Choroid plexus epithelial cell (primary cell): ENCODE measurements around the gene ATP23.

Experiments used
- DNase-seq: peaks from one replicate; pipeline ENCODE4 v3.0.0-alpha.2; 2010; ENCODE audit warnings: low read depth
- H3K4me3 ChIP-seq: 2 replicates; pipeline ENCODE4 v1.5.1; 2011; ENCODE audit warnings: low read depth, mild to moderate bottlenecking, control low read depth, low read length, moderate library complexity
- CTCF ChIP-seq: conservative IDR thresholded peaks from 2 replicates; pipeline ENCODE4 v1.5.1; 2011; ENCODE audit warnings: low read depth, mild to moderate bottlenecking, control low read depth, inconsistent platforms, low read length, moderate library complexity

The ATP23 gene

DNA sequence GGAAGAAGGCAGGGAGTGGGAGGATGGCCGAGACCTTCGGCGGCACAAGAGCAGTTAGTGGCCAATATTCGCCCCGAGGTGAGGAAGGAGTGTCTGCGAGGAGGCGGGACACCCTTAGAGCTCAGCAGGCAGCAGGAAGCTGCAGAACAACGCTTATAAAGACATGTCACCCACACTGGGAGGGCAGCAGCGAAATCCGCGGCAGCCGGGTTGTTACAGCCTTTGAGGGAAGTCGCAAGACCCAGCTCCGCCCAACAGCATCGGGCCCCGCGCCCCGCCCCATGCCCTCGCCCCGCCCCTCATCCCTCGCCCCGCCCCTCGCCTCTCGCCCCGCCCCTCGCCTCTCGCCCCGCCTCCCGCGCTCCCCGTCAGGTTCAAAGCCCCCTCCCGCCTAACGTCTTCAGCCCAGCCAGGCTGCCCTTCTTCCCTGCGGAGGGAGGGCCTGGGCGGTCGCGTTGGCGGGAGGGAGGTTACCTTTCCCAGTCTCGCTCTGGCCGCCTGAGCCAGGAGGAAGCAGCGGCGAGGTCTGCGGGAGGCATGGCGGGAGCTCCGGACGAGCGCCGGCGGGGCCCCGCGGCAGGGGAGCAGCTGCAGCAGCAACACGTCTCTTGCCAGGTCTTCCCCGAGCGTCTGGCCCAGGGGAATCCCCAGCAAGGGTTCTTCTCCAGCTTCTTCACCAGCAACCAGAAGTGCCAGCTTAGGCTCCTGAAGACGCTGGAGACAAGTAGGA is at the start of gene ATP23:
ATP23 (plus strand) TSS at position 403 of the 730 bp plus-strand sequence; CDS start at position 538, 135 bp downstream.
- peak; percentile 93 for DNase-seq
- H3K4me3 ChIP-seq, result peak within 1 kb of the TSS; percentile 73
- TF ChIP-seq CTCF, result no peak

- DNase-seq, result no peak
- H3K4me3 ChIP-seq, result no peak overlapping the region
- TF ChIP-seq CTCF, result no peak
Measured at GRCh38 chr12:57892232-57892972, 49.0 kb upstream of the ATP23 start.

DNA sequence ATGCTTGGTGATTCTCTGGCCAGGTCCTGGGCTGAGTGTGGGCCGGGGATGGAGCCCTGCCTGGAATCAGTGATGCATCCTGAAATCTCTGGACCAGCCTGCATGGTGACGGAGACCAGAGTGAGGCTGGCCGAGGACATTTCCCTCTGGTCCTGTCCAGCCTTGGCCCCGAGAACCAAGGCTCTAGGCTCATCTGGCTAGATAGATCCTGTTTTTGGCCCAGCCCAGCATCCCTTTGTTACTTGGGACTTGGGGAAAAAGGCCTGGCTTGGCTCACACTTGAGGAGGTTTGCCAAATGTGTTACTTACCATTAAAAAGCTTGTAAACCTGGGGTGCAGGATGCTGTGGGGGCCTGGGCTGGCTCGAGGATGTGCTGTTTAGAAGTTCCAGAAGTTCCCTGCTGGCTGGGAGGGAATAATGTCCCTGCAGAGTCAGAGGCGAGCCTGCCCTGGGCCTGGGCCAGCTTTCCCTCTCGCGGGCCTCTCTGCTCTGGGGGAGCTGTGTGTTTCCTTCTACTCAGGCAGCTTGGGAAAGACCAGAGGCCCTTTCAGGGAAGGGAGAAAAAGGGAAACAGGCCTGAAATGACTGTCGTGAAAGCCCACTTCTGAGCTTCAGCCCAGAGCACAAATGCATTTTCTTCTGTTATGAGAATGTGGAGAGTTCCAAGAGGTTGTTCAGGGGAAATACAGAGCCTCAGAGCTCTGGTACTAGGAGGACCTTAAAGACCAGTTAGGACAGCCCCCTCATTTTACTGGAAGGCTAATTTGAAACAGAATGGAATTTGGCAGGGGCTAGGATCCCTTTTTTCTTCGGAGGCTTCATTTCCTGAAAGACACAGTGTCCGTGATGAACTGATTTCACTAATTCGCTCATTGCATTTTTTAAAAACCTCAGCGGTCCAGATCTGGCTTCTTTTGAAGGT is 47.7 kb upstream of the ATP23 start:
- DNase-seq, result peak; percentile 95
- H3K4me3 ChIP-seq, result peak overlapping the region; percentile 17
- peak; percentile 4 for TF ChIP-seq CTCF

DNA sequence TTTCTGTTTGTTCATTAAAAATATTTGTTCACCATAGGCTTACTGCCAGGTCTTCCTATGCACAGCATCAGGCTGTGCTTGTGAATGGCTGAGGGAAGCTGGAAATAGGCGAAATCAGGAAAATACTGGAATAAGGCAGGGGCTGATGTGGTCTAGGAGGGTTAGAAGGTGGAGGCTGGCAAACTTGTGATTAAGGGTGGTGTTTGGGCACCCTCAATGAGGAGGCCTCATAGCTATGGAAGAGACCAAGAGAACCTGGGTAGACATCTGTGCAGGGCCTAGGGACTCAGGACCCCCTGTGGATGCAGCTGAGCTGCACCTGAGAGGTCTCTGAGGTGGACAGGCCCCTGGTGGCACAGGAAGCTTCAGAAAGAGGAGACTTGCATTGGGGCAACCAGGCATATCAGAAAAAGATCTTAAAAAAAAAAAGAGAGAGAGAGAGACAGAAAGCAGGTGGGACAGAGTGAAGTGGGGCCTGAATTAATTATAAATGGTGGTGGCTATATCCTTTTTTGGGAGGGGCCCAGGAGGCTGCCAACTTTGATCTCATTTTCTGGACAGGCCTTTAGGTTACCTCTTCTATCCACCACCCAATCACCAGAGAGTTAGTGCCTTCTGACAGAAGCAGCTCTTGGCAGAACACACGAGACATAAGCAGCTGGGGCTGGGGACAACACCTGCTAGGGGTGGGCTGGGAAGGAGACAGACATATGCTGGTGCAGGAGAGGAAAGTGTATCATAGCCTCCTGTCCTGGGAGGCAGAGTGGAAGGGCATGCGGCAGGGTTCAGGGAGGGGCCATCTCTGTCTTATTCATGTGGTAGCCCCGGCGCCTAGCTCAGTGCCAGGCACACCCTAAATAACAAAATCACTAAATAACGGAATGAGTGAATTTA is 46.7 kb upstream of the ATP23 start:
- no peak for TF ChIP-seq CTCF
- no peak for DNase-seq
- no peak overlapping the region for H3K4me3 ChIP-seq

GRCh38 chr12:57895389-57896114 is 45.8 kb upstream of the ATP23 start:
- no peak for TF ChIP-seq CTCF
- DNase-seq, result no peak
- no peak overlapping the region for H3K4me3 ChIP-seq
